PFSK-1 (cell line): ENCODE data around the gene TAF5.

Experiments
- FOXP2 ChIP-seq: optimal IDR thresholded peaks from 2 replicates; pipeline ENCODE3; 2011; ENCODE audit warnings: borderline replicate concordance, control low read depth, inconsistent platforms; ENCODE audit not compliant: insufficient read depth; ENCODE audit errors: extremely low read length, extremely low read depth
- POLR2AphosphoS5 ChIP-seq: IDR thresholded peaks from 2 replicates; pipeline ENCODE4 v1.6.1; 2012; ENCODE audit warnings: low read depth, mild to moderate bottlenecking, control low read depth, low read length, moderate library complexity
- SIN3A ChIP-seq: IDR thresholded peaks from 2 replicates; pipeline ENCODE4 v1.6.1; 2012; ENCODE audit warnings: mild to moderate bottlenecking, low read length, moderate library complexity, borderline replicate concordance; ENCODE audit not compliant: insufficient read depth
- TAF1 ChIP-seq: IDR thresholded peaks from 2 replicates; pipeline ENCODE4 v1.6.1; 2012; ENCODE audit warnings: low read length, control low read depth, borderline replicate concordance; ENCODE audit not compliant: insufficient read depth
- TF ChIP-seq, protein P1 (sequence below), 2 experiments: IDR thresholded peaks; 2 replicates each; pipeline versions ENCODE4 v1.6.1 to v1.8.0; 2011 to 2012; ENCODE audit warnings: low read depth in 2 of 2, low read length in 2 of 2, control low read depth in 1 of 2, inconsistent platforms in 1 of 2, mild to moderate bottlenecking in 1 of 2, moderate library complexity in 1 of 2; ENCODE audit not compliant: insufficient read depth in 1 of 2

The TAF5 gene

GRCh38 chr10:103423748-103424147 lies 56.0 kb downstream of the TAF5 start:
- no peak for TF ChIP-seq FOXP2
- no peak for TF ChIP-seq SIN3A
- TF ChIP-seq TAF1: no peak
- TF ChIP-seq, protein P1, sequence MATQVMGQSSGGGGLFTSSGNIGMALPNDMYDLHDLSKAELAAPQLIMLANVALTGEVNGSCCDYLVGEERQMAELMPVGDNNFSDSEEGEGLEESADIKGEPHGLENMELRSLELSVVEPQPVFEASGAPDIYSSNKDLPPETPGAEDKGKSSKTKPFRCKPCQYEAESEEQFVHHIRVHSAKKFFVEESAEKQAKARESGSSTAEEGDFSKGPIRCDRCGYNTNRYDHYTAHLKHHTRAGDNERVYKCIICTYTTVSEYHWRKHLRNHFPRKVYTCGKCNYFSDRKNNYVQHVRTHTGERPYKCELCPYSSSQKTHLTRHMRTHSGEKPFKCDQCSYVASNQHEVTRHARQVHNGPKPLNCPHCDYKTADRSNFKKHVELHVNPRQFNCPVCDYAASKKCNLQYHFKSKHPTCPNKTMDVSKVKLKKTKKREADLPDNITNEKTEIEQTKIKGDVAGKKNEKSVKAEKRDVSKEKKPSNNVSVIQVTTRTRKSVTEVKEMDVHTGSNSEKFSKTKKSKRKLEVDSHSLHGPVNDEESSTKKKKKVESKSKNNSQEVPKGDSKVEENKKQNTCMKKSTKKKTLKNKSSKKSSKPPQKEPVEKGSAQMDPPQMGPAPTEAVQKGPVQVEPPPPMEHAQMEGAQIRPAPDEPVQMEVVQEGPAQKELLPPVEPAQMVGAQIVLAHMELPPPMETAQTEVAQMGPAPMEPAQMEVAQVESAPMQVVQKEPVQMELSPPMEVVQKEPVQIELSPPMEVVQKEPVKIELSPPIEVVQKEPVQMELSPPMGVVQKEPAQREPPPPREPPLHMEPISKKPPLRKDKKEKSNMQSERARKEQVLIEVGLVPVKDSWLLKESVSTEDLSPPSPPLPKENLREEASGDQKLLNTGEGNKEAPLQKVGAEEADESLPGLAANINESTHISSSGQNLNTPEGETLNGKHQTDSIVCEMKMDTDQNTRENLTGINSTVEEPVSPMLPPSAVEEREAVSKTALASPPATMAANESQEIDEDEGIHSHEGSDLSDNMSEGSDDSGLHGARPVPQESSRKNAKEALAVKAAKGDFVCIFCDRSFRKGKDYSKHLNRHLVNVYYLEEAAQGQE (IDR thresholded peaks at IDR 0.05; ENCODE audit: insufficient read depth in 1 of 2, low read depth in 2 of 2, low read length in 2 of 2): no peak
- TF ChIP-seq POLR2AphosphoS5: no peak

GRCh38 chr10:103427866-103428265 lies 60.1 kb downstream of the TAF5 start:
- TF ChIP-seq FOXP2: no peak
- TF ChIP-seq TAF1: no peak

DNA sequence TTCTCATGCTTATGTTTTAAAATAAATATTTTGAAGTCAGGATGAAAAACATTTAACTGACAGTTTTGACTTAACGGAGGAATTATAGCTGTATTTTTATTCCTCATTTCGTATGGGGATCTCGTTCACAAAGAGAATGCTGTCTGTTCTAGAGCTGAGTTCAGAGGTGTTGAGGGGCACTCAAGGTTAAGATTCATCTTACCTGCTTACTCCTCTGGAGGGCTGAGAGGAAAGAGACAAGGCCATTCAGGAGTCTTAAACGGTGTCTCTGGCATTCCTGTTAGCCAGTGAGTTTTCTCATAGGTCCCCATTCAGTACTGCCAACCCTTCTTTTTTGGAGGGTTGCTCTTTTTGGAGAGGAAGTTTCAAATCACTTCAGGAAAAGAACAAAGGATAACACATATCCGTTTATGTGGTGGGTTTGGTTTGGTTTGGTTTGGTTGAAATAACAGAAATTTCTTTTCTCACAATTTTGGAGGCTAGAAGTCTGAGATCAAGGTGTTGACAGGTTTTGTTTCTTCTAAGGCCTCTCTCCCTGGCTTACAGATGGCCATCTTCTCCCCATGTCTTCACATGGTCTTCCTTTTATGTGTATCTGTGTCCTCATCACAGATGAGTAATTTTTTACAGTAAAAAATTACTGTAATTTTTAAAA lies 61.3 kb downstream of the TAF5 start:
- TF ChIP-seq SIN3A (no peak), TAF1 (no peak), POLR2AphosphoS5 (no peak), FOXP2 (no peak)
- TF ChIP-seq, protein P1 (IDR thresholded peaks at IDR 0.05; ENCODE audit: insufficient read depth in 1 of 2, low read depth in 2 of 2, low read length in 2 of 2): no peak

DNA sequence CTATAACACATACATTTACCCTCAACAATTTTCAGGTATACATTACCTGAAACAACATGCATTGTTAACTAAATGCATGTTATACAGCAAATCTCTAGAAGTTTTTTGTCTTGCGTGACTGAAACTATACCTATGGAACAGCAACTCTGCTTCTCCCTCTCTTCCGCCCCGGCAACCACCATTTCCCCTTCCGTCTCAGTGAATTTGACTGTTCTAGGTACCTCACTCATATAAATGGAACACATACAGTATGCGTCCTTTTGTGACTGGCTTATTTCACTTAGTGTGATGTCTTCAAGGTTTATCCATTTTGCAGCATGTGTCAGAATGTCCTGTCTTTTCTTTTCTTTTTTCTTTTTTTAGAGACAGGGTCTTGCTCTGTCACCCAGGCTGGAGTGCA lies 61.9 kb downstream of the TAF5 start:
- TF ChIP-seq, protein P1 (IDR thresholded peaks at IDR 0.05; ENCODE audit: insufficient read depth in 1 of 2, low read depth in 2 of 2, low read length in 2 of 2): no peak
- no peak for TF ChIP-seq TAF1
- TF ChIP-seq POLR2AphosphoS5: no peak
- no peak for TF ChIP-seq SIN3A
- no peak for TF ChIP-seq FOXP2

DNA sequence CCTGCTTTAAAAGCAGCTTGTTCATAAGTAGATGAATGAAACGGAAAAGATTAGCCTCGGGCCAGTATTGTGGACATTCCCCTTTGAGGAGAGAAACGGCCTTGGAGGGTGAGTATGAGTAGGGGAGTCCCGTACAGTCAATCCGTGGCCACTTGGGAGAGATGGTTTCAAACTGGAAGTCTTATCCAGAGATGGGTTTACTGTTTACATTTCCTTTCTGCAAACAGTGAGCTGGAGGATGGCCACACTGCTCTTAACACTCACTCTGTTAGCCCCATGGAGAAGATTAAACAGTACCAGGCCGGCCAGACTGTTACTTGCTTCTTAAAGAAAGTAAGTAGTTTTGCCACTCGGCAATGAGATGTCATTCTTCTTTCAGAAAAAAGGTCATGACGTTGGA lies 64.1 kb downstream of the TAF5 start:
- TF ChIP-seq TAF1 (no peak), FOXP2 (no peak), POLR2AphosphoS5 (no peak)
- TF ChIP-seq, protein P1 (IDR thresholded peaks at IDR 0.05; ENCODE audit: insufficient read depth in 1 of 2, low read depth in 2 of 2, low read length in 2 of 2): no peak
